ENCODE results near the gene PSMD12.
A peak's percentile ranks its signal among the peaks of the same experiment; 100 is the strongest.

PSMD12 gene

GRCh38 chr17:67385122-67385988, 19.0 kb upstream of the PSMD12 start:
- DNase-seq = no peak

GRCh38 chr17:67381929-67382257, 15.5 kb upstream of the PSMD12 start:
- no peak for DNase-seq

GRCh38 chr17:67379251-67379630, 12.9 kb upstream of the PSMD12 start:
- DNase-seq = no peak

- DNase-seq = peak; percentile 78 to 91 (median 83)
Observed at GRCh38 chr17:67378454-67379250, 12.3 kb upstream of the PSMD12 start.

GRCh38 chr17:67377488-67378453, 11.4 kb upstream of the PSMD12 start:
- DNase-seq = peak; percentile 57 to 79 (median 72)

GRCh38 chr17:67376737-67377487, 10.5 kb upstream of the PSMD12 start, which contains the start of gene PITPNC1:
TSS of gene PITPNC1 (plus strand) at chr17:67377281.
- peak; percentile 92 to 95 (median 93) for DNase-seq

GRCh38 chr17:67376415-67376736, 10.0 kb upstream of the PSMD12 start:
- DNase-seq = no peak

- DNase-seq = no peak
Observed at GRCh38 chr17:67375716-67376115, 9.3 kb upstream of the PSMD12 start.

GRCh38 chr17:67375054-67375427, 8.7 kb upstream of the PSMD12 start:
- DNase-seq = no peak

GRCh38 chr17:67374329-67375053, 8.1 kb upstream of the PSMD12 start:
- DNase-seq = peak; percentile 86 to 91 (median 90)

- no peak for DNase-seq
Observed at GRCh38 chr17:67372751-67373150, 6.4 kb upstream of the PSMD12 start.

GRCh38 chr17:67369676-67370075, 3.3 kb upstream of the PSMD12 start:
- no peak for DNase-seq

- peak; percentile 68 to 90 (median 72) for DNase-seq
Observed at GRCh38 chr17:67365738-67366192, 612 bp downstream of the PSMD12 start.

GRCh38 chr17:67364847-67365737, 1.3 kb downstream of the PSMD12 start:
- DNase-seq = no peak

- DNase-seq = no peak
Observed at GRCh38 chr17:67362173-67362572, 4.2 kb downstream of the PSMD12 start.

- DNase-seq = no peak
Observed at GRCh38 chr17:67360880-67361279, 5.5 kb downstream of the PSMD12 start.

- peak in 1 of 3 donors; percentile 36 for DNase-seq
Observed at GRCh38 chr17:67359960-67360791, 6.2 kb downstream of the PSMD12 start.

- DNase-seq = peak in 1 of 3 donors; percentile 37
Observed at GRCh38 chr17:67358612-67359011, 7.8 kb downstream of the PSMD12 start.

GRCh38 chr17:67353929-67354574, 12.3 kb downstream of the PSMD12 start:
- peak; percentile 53 to 68 (median 67) for DNase-seq

All from suppressor macrophage treated with lipopolysaccharide for 1 hour (primary cell).